ENCODE data around the gene CRYBA2.

The CRYBA2 gene

GRCh38 chr2:218995972-218996711 is 2.9 kb upstream of the CRYBA2 start:
- no peaks in the 10 kb centered on the region for H3K4me1 ChIP-seq (ENCODE audit: insufficient read depth, low read length, severe bottlenecking)
- H3K9ac ChIP-seq (ENCODE audit: low read length), result no peak overlapping the region
- H3K4me2 ChIP-seq (ENCODE audit: low read length), result peak overlapping the region; percentile 43; the same call in 1 of the 2 replicates
- H3K4me3 ChIP-seq (ENCODE audit: low read depth, low read length, poor library complexity, severe bottlenecking), result peak overlapping the region; percentile 36
- no peaks in the 10 kb centered on the region for H3K9me3 ChIP-seq (ENCODE audit: low read length)
- no peaks in the 10 kb centered on the region for H3K79me2 ChIP-seq (ENCODE audit: insufficient read depth, low read length)
- H4K20me1 ChIP-seq (ENCODE audit: insufficient read depth, low read length), result no peaks in the 10 kb centered on the region
- no peaks in the 10 kb centered on the region for H3F3A ChIP-seq (ENCODE audit: insufficient read depth, low read length)
- H2AFZ ChIP-seq (ENCODE audit: low read length), result no peak overlapping the region
- TF ChIP-seq EZH2 (IDR thresholded peaks at IDR 0.05; ENCODE audit: borderline replicate concordance, low read length), result no peak
- peak; percentile 77 for TF ChIP-seq CTCF (IDR thresholded peaks at IDR 0.05; ENCODE audit: low read length)
- H3K27me3 ChIP-seq (ENCODE audit: insufficient read depth, low read length), result peaks cover 5% of the 10 kb centered on the region
- H3K27ac ChIP-seq (ENCODE audit: low read depth, low read length, poor library complexity, severe bottlenecking), result no peak overlapping the region
- no peaks in the 10 kb centered on the region for H3K36me3 ChIP-seq (ENCODE audit: insufficient read depth, low read length)
- no peaks in the 10 kb centered on the region for H3K9me2 ChIP-seq (ENCODE audit: low read depth, low read length)

GRCh38 chr2:218995561-218995960 is 2.3 kb upstream of the CRYBA2 start:
- Histone ChIP-seq H3K4me1 (ENCODE audit: insufficient read depth, low read length, severe bottlenecking) (no peaks in the 10 kb centered on the region), H3K27me3 (ENCODE audit: insufficient read depth, low read length) (peaks cover 1% of the 10 kb centered on the region), H3K9me2 (ENCODE audit: low read depth, low read length) (no peaks in the 10 kb centered on the region), H3K79me2 (ENCODE audit: insufficient read depth, low read length) (no peaks in the 10 kb centered on the region), H2AFZ (ENCODE audit: low read length) (no peak overlapping the region), H3K4me2 (ENCODE audit: low read length) (no peak overlapping the region), H4K20me1 (ENCODE audit: insufficient read depth, low read length) (no peaks in the 10 kb centered on the region), H3K4me3 (ENCODE audit: low read depth, low read length, poor library complexity, severe bottlenecking) (no peak overlapping the region), H3F3A (ENCODE audit: insufficient read depth, low read length) (no peaks in the 10 kb centered on the region), H3K9me3 (ENCODE audit: low read length) (no peaks in the 10 kb centered on the region), H3K36me3 (ENCODE audit: insufficient read depth, low read length) (no peaks in the 10 kb centered on the region), H3K27ac (ENCODE audit: low read depth, low read length, poor library complexity, severe bottlenecking) (no peak overlapping the region), H3K9ac (ENCODE audit: low read length) (no peak overlapping the region)
- TF ChIP-seq EZH2 (IDR thresholded peaks at IDR 0.05; ENCODE audit: borderline replicate concordance, low read length) (no peak), CTCF (IDR thresholded peaks at IDR 0.05; ENCODE audit: low read length) (no peak)

- no peak overlapping the region for H2AFZ ChIP-seq (ENCODE audit: low read length)
- H3K9ac ChIP-seq (ENCODE audit: low read length), result no peak overlapping the region
- H3K36me3 ChIP-seq (ENCODE audit: insufficient read depth, low read length), result no peaks in the 10 kb centered on the region
- H4K20me1 ChIP-seq (ENCODE audit: insufficient read depth, low read length), result no peaks in the 10 kb centered on the region
- H3K27me3 ChIP-seq (ENCODE audit: insufficient read depth, low read length), result no peaks in the 10 kb centered on the region
- no peaks in the 10 kb centered on the region for H3K4me1 ChIP-seq (ENCODE audit: insufficient read depth, low read length, severe bottlenecking)
- no peaks in the 10 kb centered on the region for H3K9me2 ChIP-seq (ENCODE audit: low read depth, low read length)
- H3K4me2 ChIP-seq (ENCODE audit: low read length), result no peak overlapping the region
- H3K27ac ChIP-seq (ENCODE audit: low read depth, low read length, poor library complexity, severe bottlenecking), result no peak overlapping the region
- H3K9me3 ChIP-seq (ENCODE audit: low read length), result no peaks in the 10 kb centered on the region
- TF ChIP-seq EZH2 (IDR thresholded peaks at IDR 0.05; ENCODE audit: borderline replicate concordance, low read length), result no peak
- TF ChIP-seq CTCF (IDR thresholded peaks at IDR 0.05; ENCODE audit: low read length), result no peak
- no peak overlapping the region for H3K4me3 ChIP-seq (ENCODE audit: low read depth, low read length, poor library complexity, severe bottlenecking)
- no peaks in the 10 kb centered on the region for H3F3A ChIP-seq (ENCODE audit: insufficient read depth, low read length)
- no peaks in the 10 kb centered on the region for H3K79me2 ChIP-seq (ENCODE audit: insufficient read depth, low read length)
Measured at GRCh38 chr2:218992703-218993344, 398 bp downstream of the CRYBA2 start.

All from OCI-LY1 (cell line).